Stimulated activated naive CD4-positive, alpha-beta T cell (primary cell): ENCODE measurements around the gene CCNK.

Experiments used
- DNase-seq, 6 experiments: peaks; one replicate each; lab custom pipeline; 2025; lab: John Stamatoyannopoulos, UW

Gene CCNK

GRCh38 chr14:99507860-99508640, 26.8 kb downstream of the CCNK start:
- no peak for DNase-seq

- DNase-seq = no peak
Observed at GRCh38 chr14:99508896-99509629, 27.9 kb downstream of the CCNK start.

- DNase-seq = no peak
Observed at GRCh38 chr14:99509871-99510555, 28.8 kb downstream of the CCNK start.

GRCh38 chr14:99510556-99511139, 29.4 kb downstream of the CCNK start:
- DNase-seq = no peak

- DNase-seq = no peak
Observed at GRCh38 chr14:99511421-99512109, 30.4 kb downstream of the CCNK start.

- DNase-seq = no peak
Observed at GRCh38 chr14:99512110-99512449, 30.9 kb downstream of the CCNK start.

- no peak for DNase-seq
Observed at GRCh38 chr14:99512571-99513182, 31.5 kb downstream of the CCNK start.

GRCh38 chr14:99513183-99513694, 32.0 kb downstream of the CCNK start:
- DNase-seq = no peak

- no peak for DNase-seq
Observed at GRCh38 chr14:99513946-99514551, 32.8 kb downstream of the CCNK start.

- DNase-seq = no peak
Observed at GRCh38 chr14:99514552-99515300, 33.5 kb downstream of the CCNK start.

GRCh38 chr14:99515301-99516155, 34.3 kb downstream of the CCNK start:
- DNase-seq = no peak

- DNase-seq = no peak
Observed at GRCh38 chr14:99516156-99516870, 35.1 kb downstream of the CCNK start.

GRCh38 chr14:99516871-99517642, 35.8 kb downstream of the CCNK start:
- DNase-seq = no peak

GRCh38 chr14:99517643-99518381, 36.6 kb downstream of the CCNK start:
- DNase-seq = no peak

GRCh38 chr14:99518441-99519346, 37.5 kb downstream of the CCNK start:
- DNase-seq = peak; percentile 60 to 90 (median 78)

- no peak for DNase-seq
Observed at GRCh38 chr14:99519347-99519881, 38.2 kb downstream of the CCNK start.
